ENCODE data around the gene RTN4RL1.

DNA sequence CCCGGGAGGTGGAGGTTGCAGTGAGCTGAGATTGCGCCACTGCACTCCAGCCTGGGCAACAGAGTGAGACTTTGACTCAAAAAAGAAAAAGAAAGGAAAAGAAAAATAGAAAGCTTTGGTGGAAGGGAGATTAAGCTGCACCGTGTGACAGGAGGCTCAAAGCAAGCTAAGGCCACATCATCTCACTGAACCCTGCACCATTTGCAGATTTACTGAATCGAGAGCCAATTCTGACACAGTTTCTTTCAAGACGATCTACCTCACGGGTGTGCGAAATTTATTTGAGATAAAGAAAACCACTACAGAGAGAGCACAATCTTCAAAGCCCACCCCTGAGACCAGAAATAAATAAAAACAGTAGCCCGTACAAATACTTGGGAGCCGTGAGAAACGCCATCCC lies 49.6 kb downstream of the RTN4RL1 start:
- TF ChIP-seq, protein P1, sequence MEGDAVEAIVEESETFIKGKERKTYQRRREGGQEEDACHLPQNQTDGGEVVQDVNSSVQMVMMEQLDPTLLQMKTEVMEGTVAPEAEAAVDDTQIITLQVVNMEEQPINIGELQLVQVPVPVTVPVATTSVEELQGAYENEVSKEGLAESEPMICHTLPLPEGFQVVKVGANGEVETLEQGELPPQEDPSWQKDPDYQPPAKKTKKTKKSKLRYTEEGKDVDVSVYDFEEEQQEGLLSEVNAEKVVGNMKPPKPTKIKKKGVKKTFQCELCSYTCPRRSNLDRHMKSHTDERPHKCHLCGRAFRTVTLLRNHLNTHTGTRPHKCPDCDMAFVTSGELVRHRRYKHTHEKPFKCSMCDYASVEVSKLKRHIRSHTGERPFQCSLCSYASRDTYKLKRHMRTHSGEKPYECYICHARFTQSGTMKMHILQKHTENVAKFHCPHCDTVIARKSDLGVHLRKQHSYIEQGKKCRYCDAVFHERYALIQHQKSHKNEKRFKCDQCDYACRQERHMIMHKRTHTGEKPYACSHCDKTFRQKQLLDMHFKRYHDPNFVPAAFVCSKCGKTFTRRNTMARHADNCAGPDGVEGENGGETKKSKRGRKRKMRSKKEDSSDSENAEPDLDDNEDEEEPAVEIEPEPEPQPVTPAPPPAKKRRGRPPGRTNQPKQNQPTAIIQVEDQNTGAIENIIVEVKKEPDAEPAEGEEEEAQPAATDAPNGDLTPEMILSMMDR (IDR thresholded peaks at IDR 0.05; ENCODE audit: low read depth, low read length), result no peak
- TF ChIP-seq POLR2A (IDR thresholded peaks at IDR 0.05; ENCODE audit: extremely low read depth, insufficient read length) (no peak), MYC (IDR thresholded peaks at IDR 0.05; ENCODE audit: low read depth, low read length) (no peak)
- TF ChIP-seq, protein P2, sequence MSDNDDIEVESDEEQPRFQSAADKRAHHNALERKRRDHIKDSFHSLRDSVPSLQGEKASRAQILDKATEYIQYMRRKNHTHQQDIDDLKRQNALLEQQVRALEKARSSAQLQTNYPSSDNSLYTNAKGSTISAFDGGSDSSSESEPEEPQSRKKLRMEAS (IDR thresholded peaks at IDR 0.05; ENCODE audit: low read depth, low read length), result no peak
